Muscle layer of duodenum (tissue), 2 donors: ENCODE results near the gene SCAMP3.

Experiments
- H3K27ac ChIP-seq: one replicate; pipeline ENCODE4 v1.7.0; 2013; ENCODE audit warnings: mild to moderate bottlenecking, low read length
- H3K27me3 ChIP-seq: one replicate; pipeline ENCODE4 v1.7.0; 2013; ENCODE audit warnings: low read depth, mild to moderate bottlenecking, control low read depth, low read length
- H3K36me3 ChIP-seq, 2 donors: one replicate each; pipeline ENCODE4 v1.7.0; 2013; ENCODE audit warnings: low read length in 2 of 2, control low read depth in 1 of 2, mild to moderate bottlenecking in 1 of 2; ENCODE audit not compliant: insufficient read depth in 2 of 2, control insufficient read depth in 1 of 2
- H3K4me1 ChIP-seq, 2 donors: one replicate each; pipeline ENCODE4 v1.7.0; 2013; ENCODE audit warnings: low read length in 2 of 2, mild to moderate bottlenecking in 2 of 2, control low read depth in 1 of 2, moderate library complexity in 1 of 2; ENCODE audit not compliant: insufficient read depth in 2 of 2, control insufficient read depth in 1 of 2
- H3K4me3 ChIP-seq, 2 donors: one replicate each; pipeline ENCODE4 v1.7.0; 2013; ENCODE audit warnings: low read length in 2 of 2, low read depth in 1 of 2, mild to moderate bottlenecking in 1 of 2
- H3K9me3 ChIP-seq, 2 donors: one replicate each; pipeline ENCODE4 v1.7.0; 2013; ENCODE audit warnings: low read length in 2 of 2, control low read depth in 1 of 2, mild to moderate bottlenecking in 1 of 2; ENCODE audit not compliant: control insufficient read depth in 1 of 2
- donor health status: healthy.

SCAMP3 gene

DNA sequence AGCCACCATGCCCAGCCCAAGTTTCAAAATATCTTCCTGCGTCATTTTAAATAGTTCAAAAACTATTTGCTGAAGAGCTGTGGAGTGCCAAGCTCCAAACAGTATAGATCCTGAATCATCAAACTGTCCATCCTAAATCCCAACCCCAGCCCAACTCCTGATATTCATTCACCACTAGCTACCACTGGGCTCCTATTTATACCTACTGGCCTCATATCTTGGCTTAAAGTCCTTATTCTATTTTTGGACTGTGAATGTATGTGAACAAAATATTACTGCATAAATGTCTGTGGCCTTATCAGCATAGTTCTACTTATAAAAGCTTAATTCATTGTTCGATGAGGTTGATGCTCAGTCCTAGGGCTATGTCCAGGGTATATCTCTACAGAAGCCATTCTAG, 5.2 kb upstream of the SCAMP3 start:
- Histone ChIP-seq H3K27ac (no peak overlapping the region), H3K4me3 (no peak overlapping the region)

DNA sequence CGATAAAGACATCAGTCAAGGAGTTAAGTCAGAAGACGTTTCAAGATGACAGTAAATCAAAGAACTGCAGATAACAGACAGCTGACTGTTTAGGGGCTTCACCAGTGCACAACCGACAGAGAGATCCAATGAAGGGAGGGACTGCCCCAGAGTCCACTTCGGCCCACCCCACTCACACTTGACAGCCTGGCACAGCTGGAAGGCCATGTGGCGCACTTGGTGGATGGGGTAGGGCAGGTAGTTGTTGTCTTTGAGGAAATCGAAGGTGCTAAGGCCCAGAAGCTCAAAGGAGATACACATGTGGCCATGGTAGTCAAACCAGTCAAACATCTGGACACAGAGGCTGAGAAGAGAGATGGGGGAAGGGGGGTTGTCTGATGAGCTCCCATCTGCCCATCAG, 4.4 kb upstream of the SCAMP3 start:
- Histone ChIP-seq H3K4me1 (peaks cover 3 to 12% of the 10 kb centered on the region in 2 donors), H3K9me3 (no peaks in the 10 kb centered on the region), H3K27ac (no peak overlapping the region), H3K36me3 (peaks cover 73 to 75% of the 10 kb centered on the region in 2 donors), H3K4me3 (no peak overlapping the region), H3K27me3 (no peaks in the 10 kb centered on the region)

More for the DNA sequence above, 5.2 kb upstream of the SCAMP3 start:
- Histone ChIP-seq H3K4me1 (peaks cover 3 to 18% of the 10 kb centered on the region in 2 donors), H3K9me3 (no peaks in the 10 kb centered on the region), H3K36me3 (peaks cover 73 to 75% of the 10 kb centered on the region in 2 donors), H3K27me3 (no peaks in the 10 kb centered on the region)

- Histone ChIP-seq H3K9me3 (no peaks in the 10 kb centered on the region), H3K27me3 (no peaks in the 10 kb centered on the region), H3K4me3 (peak overlapping the region in 1 of 2 donors; percentile 96), H3K27ac (no peak overlapping the region), H3K4me1 (peaks cover 11 to 12% of the 10 kb centered on the region in 2 donors), H3K36me3 (peaks cover 51 to 60% of the 10 kb centered on the region in 2 donors)
These were observed 907 bp upstream of the SCAMP3 start for GRCh38 chr1:155263067-155263466.

GRCh38 chr1:155261493-155261851, 688 bp downstream of the SCAMP3 start:
- H3K36me3 ChIP-seq: peaks cover 42 to 55% of the 10 kb centered on the region in 2 donors
- H3K27ac ChIP-seq: peak overlapping the region; percentile 83
- peak overlapping the region; percentile 93 to 96 for H3K4me3 ChIP-seq
- H3K9me3 ChIP-seq: no peaks in the 10 kb centered on the region
- H3K4me1 ChIP-seq: peaks cover 11 to 16% of the 10 kb centered on the region in 2 donors
- H3K27me3 ChIP-seq: no peaks in the 10 kb centered on the region

DNA sequence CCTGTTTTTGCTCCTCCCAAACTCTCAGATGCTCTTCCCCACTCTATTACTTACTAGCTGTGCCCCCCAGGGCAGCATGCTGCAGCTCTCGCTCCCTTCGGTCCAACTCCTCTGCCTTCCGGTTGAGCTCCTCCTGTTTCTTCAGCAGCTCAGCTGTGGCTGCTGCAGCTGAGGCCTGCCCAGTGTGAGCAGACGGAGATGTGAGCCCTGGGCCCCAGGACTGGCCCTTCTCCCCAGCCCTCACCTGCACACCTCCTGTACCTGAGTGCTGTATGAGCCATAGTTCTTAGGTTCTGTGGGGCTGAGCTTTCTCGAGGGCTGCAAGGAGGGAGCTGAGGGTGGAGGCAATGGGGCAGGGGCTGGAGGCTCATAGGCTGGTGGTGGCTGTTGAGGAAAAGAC, 1.9 kb downstream of the SCAMP3 start:
- H3K27ac ChIP-seq: no peak overlapping the region
- H3K27me3 ChIP-seq: no peaks in the 10 kb centered on the region
- H3K4me3 ChIP-seq: no peak overlapping the region
- peaks cover 32 to 44% of the 10 kb centered on the region in 2 donors for H3K36me3 ChIP-seq
- no peaks in the 10 kb centered on the region for H3K9me3 ChIP-seq
- H3K4me1 ChIP-seq: peaks cover 16 to 26% of the 10 kb centered on the region in 2 donors

- Histone ChIP-seq H3K27ac (peak overlapping the region; percentile 90), H3K36me3 (peaks cover 7 to 21% of the 10 kb centered on the region in 2 donors), H3K27me3 (no peaks in the 10 kb centered on the region)
These were observed 5.9 kb downstream of the SCAMP3 start for GRCh38 chr1:155256058-155256852.

GRCh38 chr1:155255243-155256007, 6.7 kb downstream of the SCAMP3 start, which contains the start of gene ENTREP3:
Gene ENTREP3 (minus strand): TSS chr1:155255483. CDS start chr1:155254877, 606 bp downstream.
- Histone ChIP-seq H3K4me3 (peak within 1 kb of the TSS; percentile 63 to 81), H3K4me1 (peaks cover 21 to 40% of the 10 kb centered on the region in 2 donors), H3K27me3 (no peaks in the 10 kb centered on the region), H3K27ac (peak within 1 kb of the TSS; percentile 90), H3K9me3 (no peaks in the 10 kb centered on the region), H3K36me3 (peaks cover 7 to 19% of the 10 kb centered on the region in 2 donors)

More at GRCh38 chr1:155256058-155256852, 5.9 kb downstream of the SCAMP3 start:
- H3K4me1 ChIP-seq: peaks cover 20 to 38% of the 10 kb centered on the region in 2 donors
- H3K4me3 ChIP-seq: peak overlapping the region; percentile 63 to 81
- H3K9me3 ChIP-seq: no peaks in the 10 kb centered on the region

- no peaks in the 10 kb centered on the region for H3K27me3 ChIP-seq
- peaks cover 7 to 16% of the 10 kb centered on the region in 2 donors for H3K36me3 ChIP-seq
- H3K27ac ChIP-seq: peak overlapping the region; percentile 90
- no peaks in the 10 kb centered on the region for H3K9me3 ChIP-seq
- peak overlapping the region; percentile 63 to 81 for H3K4me3 ChIP-seq
- H3K4me1 ChIP-seq: peaks cover 21 to 44% of the 10 kb centered on the region in 2 donors
These were observed 7.4 kb downstream of the SCAMP3 start for GRCh38 chr1:155254714-155255242.

DNA sequence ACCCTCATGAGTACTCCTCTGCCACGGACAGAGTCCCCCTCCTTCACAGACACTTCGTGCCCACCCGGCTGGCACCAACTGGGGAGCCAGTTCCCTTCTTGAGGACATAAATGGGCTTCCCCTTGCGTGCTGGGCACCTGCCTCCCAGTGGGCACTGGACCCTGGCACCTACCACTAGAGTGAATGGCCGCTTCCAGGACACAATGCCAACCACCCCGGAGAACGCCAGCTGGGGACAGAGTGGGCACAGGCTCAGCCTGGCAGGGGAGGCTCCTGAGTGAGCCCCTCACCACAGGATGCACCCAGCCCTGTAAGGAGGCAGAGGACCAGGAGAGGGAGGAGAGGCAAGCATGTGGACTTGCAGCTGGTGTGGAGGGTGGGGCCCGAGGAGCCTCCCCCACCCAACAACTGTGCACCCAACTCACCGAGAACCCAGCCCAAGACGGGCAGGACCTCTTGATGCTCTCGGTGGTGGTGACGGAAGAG, 7.9 kb downstream of the SCAMP3 start:
- Histone ChIP-seq H3K27ac (no peak overlapping the region), H3K4me3 (peak overlapping the region; percentile 63 to 81), H3K27me3 (no peaks in the 10 kb centered on the region), H3K36me3 (peaks cover 7 to 16% of the 10 kb centered on the region in 2 donors), H3K9me3 (no peaks in the 10 kb centered on the region), H3K4me1 (peaks cover 21 to 44% of the 10 kb centered on the region in 2 donors)

GRCh38 chr1:155253797-155254196, 8.4 kb downstream of the SCAMP3 start:
- no peaks in the 10 kb centered on the region for H3K9me3 ChIP-seq
- H3K4me1 ChIP-seq: peaks cover 21 to 44% of the 10 kb centered on the region in 2 donors
- no peak overlapping the region for H3K27ac ChIP-seq
- H3K36me3 ChIP-seq: peaks cover 7 to 15% of the 10 kb centered on the region in 2 donors
- H3K4me3 ChIP-seq: peak overlapping the region; percentile 63 to 81
- H3K27me3 ChIP-seq: no peaks in the 10 kb centered on the region

DNA sequence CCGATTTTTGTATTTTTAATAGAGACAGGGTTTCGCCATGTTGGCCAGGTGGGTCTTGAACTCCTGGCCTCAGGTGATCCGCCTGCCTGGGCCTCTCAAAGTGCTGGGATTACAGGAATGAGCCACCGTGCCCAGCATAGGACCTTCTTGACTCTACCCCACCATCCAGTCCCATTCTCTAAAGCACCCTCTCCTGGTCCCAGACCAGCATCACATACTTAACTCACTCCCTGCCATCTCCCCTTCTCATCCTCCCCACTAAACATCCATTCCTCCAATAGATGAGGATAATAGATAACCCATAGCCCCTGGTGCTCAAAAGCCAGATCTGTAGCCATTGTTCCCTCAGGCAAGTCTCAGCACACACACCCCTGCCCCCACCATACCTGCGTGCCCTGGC, 9.0 kb downstream of the SCAMP3 start:
- no peaks in the 10 kb centered on the region for H3K27me3 ChIP-seq
- H3K4me1 ChIP-seq: peaks cover 21 to 44% of the 10 kb centered on the region in 2 donors
- H3K36me3 ChIP-seq: peaks cover 7 to 15% of the 10 kb centered on the region in 2 donors
- no peaks in the 10 kb centered on the region for H3K9me3 ChIP-seq
- H3K27ac ChIP-seq: no peak overlapping the region
- H3K4me3 ChIP-seq: no peak overlapping the region
